GM19193 (cell line): ENCODE data around the gene C17orf114.

Experiments
- POLR2A ChIP-seq: IDR thresholded peaks from 4 replicates; pipeline ENCODE4 v1.6.1; 2011; ENCODE audit not compliant: insufficient read depth, insufficient read length; ENCODE audit errors: extremely low read depth

The C17orf114 gene

GRCh38 chr17:4802228-4802627 lies at the start of gene C17orf114:
C17orf114 (minus strand) TSS chr17:4802328.
- no peak for TF ChIP-seq POLR2A

GRCh38 chr17:4851084-4851483 lies 49.0 kb upstream of the C17orf114 start:
- TF ChIP-seq POLR2A = no peak

- TF ChIP-seq POLR2A = no peak
Measured at GRCh38 chr17:4850246-4850645, 48.1 kb upstream of the C17orf114 start.

GRCh38 chr17:4849011-4849536 lies 46.9 kb upstream of the C17orf114 start:
- no peak for TF ChIP-seq POLR2A

- TF ChIP-seq POLR2A = no peak
Measured at GRCh38 chr17:4846635-4847390, 44.7 kb upstream of the C17orf114 start.

- no peak for TF ChIP-seq POLR2A
Measured at GRCh38 chr17:4845118-4845517, 43.0 kb upstream of the C17orf114 start.

GRCh38 chr17:4843321-4844000 lies 41.3 kb upstream of the C17orf114 start:
- TF ChIP-seq POLR2A = no peak

- no peak for TF ChIP-seq POLR2A
Measured at GRCh38 chr17:4842376-4842775, 40.2 kb upstream of the C17orf114 start.

GRCh38 chr17:4840893-4841242 lies 38.7 kb upstream of the C17orf114 start:
- TF ChIP-seq POLR2A = no peak

GRCh38 chr17:4839965-4840892 lies 38.1 kb upstream of the C17orf114 start:
- no peak for TF ChIP-seq POLR2A

- no peak for TF ChIP-seq POLR2A
Measured at GRCh38 chr17:4839221-4839620, 37.1 kb upstream of the C17orf114 start.

GRCh38 chr17:4838309-4838785 lies 36.2 kb upstream of the C17orf114 start:
- TF ChIP-seq POLR2A = no peak

- no peak for TF ChIP-seq POLR2A
Measured at GRCh38 chr17:4837471-4838308, 35.6 kb upstream of the C17orf114 start.

GRCh38 chr17:4836221-4836620 lies 34.1 kb upstream of the C17orf114 start:
- no peak for TF ChIP-seq POLR2A
